Suppressor macrophage treated with lipopolysaccharide for 1 hour (primary cell): ENCODE results near the gene STRADA.

Source experiments
- DNase-seq, 3 donors: peaks; one replicate each; pipeline ENCODE4 v3.0.0-alpha.2; 2020 to 2022

The STRADA gene

DNA sequence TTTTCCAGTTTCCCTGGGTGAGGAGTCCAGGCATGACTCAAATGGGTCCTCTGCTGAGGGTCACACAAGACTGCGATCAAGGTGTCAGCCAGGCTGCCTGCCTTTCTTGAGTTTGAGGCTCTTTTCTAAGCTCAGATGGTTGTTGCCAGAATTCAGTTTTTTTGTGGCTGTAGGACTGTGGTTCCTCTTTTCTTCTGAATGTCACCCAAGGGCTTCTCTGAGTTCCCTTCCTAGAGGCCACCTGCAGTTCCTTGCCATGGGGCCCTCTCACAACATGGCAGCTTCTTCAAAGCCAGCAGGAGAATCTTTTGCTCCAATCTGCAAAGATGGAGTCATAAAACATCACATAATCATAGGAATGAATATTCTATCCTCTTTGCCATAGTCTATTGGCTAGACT lies 59.2 kb downstream of the STRADA start:
- DNase-seq = no peak

DNA sequence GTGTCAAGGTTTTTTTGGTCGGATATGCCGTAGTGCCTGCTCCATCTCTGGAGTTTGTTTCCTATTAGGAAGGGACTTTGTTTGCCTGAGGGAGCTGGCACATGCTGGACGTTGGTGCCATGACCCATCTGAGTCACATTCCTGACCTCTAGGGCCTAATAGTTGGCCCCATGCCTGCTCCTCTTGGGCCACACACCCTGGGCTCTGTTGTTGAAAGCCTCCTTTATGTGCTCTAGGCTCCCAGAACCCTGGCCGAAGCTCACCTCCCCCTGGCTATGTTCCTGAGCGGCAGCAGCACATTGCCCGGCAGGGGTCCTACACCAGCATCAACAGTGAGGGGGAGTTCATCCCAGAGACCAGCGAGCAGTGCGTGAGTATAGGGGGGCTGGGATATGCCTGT lies 60.1 kb downstream of the STRADA start:
- no peak for DNase-seq

GRCh38 chr17:63680700-63681099 lies 60.9 kb downstream of the STRADA start:
- no peak for DNase-seq

- no peak for DNase-seq
Measured at GRCh38 chr17:63679214-63679613, 62.4 kb downstream of the STRADA start.

GRCh38 chr17:63676584-63676983 lies 65.0 kb downstream of the STRADA start:
- DNase-seq = no peak

- DNase-seq = peak; percentile 15 to 53 (median 50)
Measured at GRCh38 chr17:63675607-63676546, 65.7 kb downstream of the STRADA start.

DNA sequence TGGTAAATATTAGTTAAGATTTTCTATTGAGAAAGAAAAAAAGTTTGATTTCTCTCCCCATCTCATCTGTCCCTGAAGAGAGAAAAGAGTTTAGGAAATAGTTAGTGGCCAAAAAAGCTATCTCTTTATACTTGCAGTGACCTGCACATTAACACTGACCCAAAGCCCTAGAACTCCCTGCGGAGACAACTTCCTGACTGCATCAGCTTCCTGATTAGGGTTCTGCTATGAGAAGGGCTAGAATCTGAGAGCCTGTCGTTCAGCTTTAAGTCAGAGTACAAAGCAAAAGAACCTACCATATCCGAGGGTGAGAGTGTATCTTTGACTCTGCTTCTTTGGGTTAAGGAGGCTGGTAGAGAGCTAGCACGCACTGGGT lies 66.4 kb downstream of the STRADA start:
- DNase-seq = peak; percentile 29 to 37 (median 37)

- DNase-seq = no peak
Measured at GRCh38 chr17:63672856-63673255, 68.7 kb downstream of the STRADA start.

- DNase-seq = peak; percentile 74 to 83 (median 82)
Measured at GRCh38 chr17:63665527-63666214, 75.9 kb downstream of the STRADA start.

- DNase-seq = no peak
Measured at GRCh38 chr17:63659850-63660249, 81.7 kb downstream of the STRADA start.

- DNase-seq = no peak
Measured at GRCh38 chr17:63658366-63658765, 83.2 kb downstream of the STRADA start.

DNA sequence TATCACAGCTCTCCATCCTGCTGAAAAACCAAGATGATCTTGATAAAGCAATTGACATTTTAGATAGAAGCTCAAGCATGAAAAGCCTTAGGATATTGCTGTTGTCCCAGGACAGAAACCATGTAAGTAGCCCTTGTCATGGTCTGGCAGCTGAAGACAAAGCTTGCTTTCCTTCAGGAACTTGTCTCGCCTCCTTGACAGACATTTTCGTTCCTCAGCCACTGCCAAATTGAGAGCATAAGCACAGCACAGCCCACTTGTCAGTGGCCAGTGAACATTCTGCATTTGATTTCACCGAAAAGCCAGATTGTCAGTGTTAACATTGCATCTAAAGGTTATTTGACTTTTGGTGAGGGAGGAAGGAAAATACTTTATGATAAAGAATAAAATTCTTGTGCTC lies 83.8 kb downstream of the STRADA start:
- DNase-seq = no peak

GRCh38 chr17:63653050-63653449 lies 88.5 kb downstream of the STRADA start:
- DNase-seq = no peak
